GM20000 (cell line): ENCODE measurements around the gene FAM53A.

Experiments
- DNase-seq: peaks from one replicate; pipeline ENCODE4 v3.0.0; 2012; ENCODE audit warnings: low spot score
- CTCF ChIP-seq: IDR thresholded peaks from 2 replicates; pipeline ENCODE4 v1.5.1; 2012; ENCODE audit warnings: mild to moderate bottlenecking, control low read depth; ENCODE audit errors: extremely low read depth, missing control alignments

FAM53A gene

GRCh38 chr4:1639299-1639868, 44.7 kb downstream of the FAM53A start:
- TF ChIP-seq CTCF: no peak

GRCh38 chr4:1638873-1639272, 45.2 kb downstream of the FAM53A start:
- TF ChIP-seq CTCF: no peak
- DNase-seq: no peak

More at GRCh38 chr4:1639299-1639868, 44.7 kb downstream of the FAM53A start:
- DNase-seq: no peak

GRCh38 chr4:1638272-1638598, 45.9 kb downstream of the FAM53A start:
- DNase-seq: no peak

GRCh38 chr4:1637580-1638271, 46.4 kb downstream of the FAM53A start:
- TF ChIP-seq CTCF: no peak
- no peak for DNase-seq

More at GRCh38 chr4:1638272-1638598, 45.9 kb downstream of the FAM53A start:
- no peak for TF ChIP-seq CTCF

GRCh38 chr4:1636490-1637211, 47.5 kb downstream of the FAM53A start:
- DNase-seq: no peak
- no peak for TF ChIP-seq CTCF

GRCh38 chr4:1635464-1635863, 48.6 kb downstream of the FAM53A start:
- no peak for TF ChIP-seq CTCF
- no peak for DNase-seq

GRCh38 chr4:1633993-1634392, 50.1 kb downstream of the FAM53A start:
- no peak for DNase-seq
- TF ChIP-seq CTCF: no peak
